Measurements from ENCODE around the gene KLK15. TPM values are rescaled to one million over a fixed set of nuclear protein-coding genes. Genes with fewer than 3 reads are reported as not detected.

The KLK15 gene
- total and polyA plus RNA-seq, 2 experiments from 2014 or later: not detected

DNA sequence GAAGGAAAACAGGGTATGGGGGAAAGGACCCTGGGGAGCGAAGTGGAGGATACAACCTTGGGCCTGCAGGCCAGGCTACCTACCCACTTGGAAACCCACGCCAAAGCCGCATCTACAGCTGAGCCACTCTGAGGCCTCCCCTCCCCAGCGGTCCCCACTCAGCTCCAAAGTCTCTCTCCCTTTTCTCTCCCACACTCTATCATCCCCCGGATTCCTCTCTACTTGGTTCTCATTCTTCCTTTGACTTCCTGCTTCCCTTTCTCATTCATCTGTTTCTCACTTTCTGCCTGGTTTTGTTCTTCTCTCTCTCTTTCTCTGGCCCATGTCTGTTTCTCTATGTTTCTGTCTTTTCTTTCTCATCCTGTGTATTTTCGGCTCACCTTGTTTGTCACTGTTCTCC is 24.0 kb upstream of the KLK15 start:
- no peak for DNase-seq (ENCODE audit: low read depth in 1 of 2, low spot score in 1 of 2)
- H3K4me1 ChIP-seq (ENCODE audit: low read depth): no peaks in the 10 kb centered on the region
- H3K4me3 ChIP-seq: no peak overlapping the region
- H3K36me3 ChIP-seq: no peaks in the 10 kb centered on the region
- TF ChIP-seq, protein P1, sequence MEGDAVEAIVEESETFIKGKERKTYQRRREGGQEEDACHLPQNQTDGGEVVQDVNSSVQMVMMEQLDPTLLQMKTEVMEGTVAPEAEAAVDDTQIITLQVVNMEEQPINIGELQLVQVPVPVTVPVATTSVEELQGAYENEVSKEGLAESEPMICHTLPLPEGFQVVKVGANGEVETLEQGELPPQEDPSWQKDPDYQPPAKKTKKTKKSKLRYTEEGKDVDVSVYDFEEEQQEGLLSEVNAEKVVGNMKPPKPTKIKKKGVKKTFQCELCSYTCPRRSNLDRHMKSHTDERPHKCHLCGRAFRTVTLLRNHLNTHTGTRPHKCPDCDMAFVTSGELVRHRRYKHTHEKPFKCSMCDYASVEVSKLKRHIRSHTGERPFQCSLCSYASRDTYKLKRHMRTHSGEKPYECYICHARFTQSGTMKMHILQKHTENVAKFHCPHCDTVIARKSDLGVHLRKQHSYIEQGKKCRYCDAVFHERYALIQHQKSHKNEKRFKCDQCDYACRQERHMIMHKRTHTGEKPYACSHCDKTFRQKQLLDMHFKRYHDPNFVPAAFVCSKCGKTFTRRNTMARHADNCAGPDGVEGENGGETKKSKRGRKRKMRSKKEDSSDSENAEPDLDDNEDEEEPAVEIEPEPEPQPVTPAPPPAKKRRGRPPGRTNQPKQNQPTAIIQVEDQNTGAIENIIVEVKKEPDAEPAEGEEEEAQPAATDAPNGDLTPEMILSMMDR (IDR thresholded peaks at IDR 0.05; ENCODE audit: low read depth, low read length): no peak
- no peaks in the 10 kb centered on the region for H3K9me3 ChIP-seq (ENCODE audit: low read depth)
- no peak overlapping the region for H3K27ac ChIP-seq
- peaks cover 31% of the 10 kb centered on the region for H3K27me3 ChIP-seq

DNA sequence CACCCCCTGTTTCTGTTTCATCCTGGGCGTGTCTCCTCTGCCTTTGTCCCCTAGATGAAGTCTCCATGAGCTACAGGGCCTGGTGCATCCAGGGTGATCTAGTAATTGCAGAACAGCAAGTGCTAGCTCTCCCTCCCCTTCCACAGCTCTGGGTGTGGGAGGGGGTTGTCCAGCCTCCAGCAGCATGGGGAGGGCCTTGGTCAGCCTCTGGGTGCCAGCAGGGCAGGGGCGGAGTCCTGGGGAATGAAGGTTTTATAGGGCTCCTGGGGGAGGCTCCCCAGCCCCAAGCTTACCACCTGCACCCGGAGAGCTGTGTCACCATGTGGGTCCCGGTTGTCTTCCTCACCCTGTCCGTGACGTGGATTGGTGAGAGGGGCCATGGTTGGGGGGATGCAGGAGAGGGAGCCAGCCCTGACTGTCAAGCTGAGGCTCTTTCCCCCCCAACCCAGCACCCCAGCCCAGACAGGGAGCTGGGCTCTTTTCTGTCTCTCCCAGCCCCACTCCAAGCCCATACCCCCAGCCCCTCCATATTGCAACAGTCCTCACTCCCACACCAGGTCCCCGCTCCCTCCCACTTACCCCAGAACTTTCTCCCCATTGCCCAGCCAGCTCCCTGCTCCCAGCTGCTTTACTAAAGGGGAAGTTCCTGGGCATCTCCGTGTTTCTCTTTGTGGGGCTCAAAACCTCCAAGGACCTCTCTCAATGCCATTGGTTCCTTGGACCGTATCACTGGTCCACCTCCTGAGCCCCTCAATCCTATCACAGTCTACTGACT is 21.4 kb upstream of the KLK15 start, which contains the start of gene KLK3:
Gene KLK3, plus strand, starts transcription at position 280 of the 775 bp plus-strand sequence. Its CDS starts 41 bp downstream, at position 321.
- Histone ChIP-seq H3K27me3 (peaks cover 35% of the 10 kb centered on the region), H3K27ac (no peak within 1 kb of the TSS), H3K36me3 (no peaks in the 10 kb centered on the region), H3K4me1 (ENCODE audit: low read depth) (no peaks in the 10 kb centered on the region), H3K9me3 (ENCODE audit: low read depth) (no peaks in the 10 kb centered on the region), H3K4me3 (no peak within 1 kb of the TSS)
- no peak for DNase-seq (ENCODE audit: low read depth in 1 of 2, low spot score in 1 of 2)
- TF ChIP-seq, protein P1 (IDR thresholded peaks at IDR 0.05; ENCODE audit: low read depth, low read length): no peak

DNA sequence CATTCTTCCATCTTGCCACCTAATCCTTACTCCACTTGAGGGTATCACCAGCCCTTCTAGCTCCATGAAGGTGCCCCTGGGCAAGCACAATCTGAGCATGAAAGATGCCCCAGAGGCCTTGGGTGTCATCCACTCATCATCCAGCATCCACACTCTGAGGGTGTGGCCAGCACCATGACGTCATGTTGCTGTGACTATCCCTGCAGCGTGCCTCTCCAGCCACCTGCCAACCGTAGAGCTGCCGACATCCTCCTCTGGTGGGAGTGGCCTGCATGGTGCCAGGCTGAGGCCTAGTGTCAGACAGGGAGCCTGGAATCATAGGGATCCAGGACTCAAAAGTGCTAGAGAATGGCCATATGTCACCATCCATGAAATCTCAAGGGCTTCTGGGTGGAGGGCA is 18.2 kb upstream of the KLK15 start:
- Histone ChIP-seq H3K4me3 (no peak overlapping the region), H3K36me3 (no peaks in the 10 kb centered on the region), H3K4me1 (ENCODE audit: low read depth) (no peaks in the 10 kb centered on the region), H3K9me3 (ENCODE audit: low read depth) (no peaks in the 10 kb centered on the region), H3K27ac (no peak overlapping the region), H3K27me3 (peaks cover 25% of the 10 kb centered on the region)
- DNase-seq (ENCODE audit: low read depth in 1 of 2, low spot score in 1 of 2): no peak
- TF ChIP-seq, protein P1 (IDR thresholded peaks at IDR 0.05; ENCODE audit: low read depth, low read length): no peak

DNA sequence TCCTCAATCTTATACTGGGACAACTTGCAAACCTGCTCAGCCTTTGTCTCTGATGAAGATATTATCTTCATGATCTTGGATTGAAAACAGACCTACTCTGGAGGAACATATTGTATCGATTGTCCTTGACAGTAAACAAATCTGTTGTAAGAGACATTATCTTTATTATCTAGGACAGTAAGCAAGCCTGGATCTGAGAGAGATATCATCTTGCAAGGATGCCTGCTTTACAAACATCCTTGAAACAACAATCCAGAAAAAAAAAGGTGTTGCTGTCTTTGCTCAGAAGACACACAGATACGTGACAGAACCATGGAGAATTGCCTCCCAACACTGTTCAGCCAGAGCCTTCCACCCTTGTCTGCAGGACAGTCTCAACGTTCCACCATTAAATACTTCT is 17.4 kb upstream of the KLK15 start:
- Histone ChIP-seq H3K27ac (no peak overlapping the region), H3K27me3 (peaks cover 18% of the 10 kb centered on the region), H3K4me1 (ENCODE audit: low read depth) (no peaks in the 10 kb centered on the region), H3K4me3 (no peak overlapping the region), H3K36me3 (no peaks in the 10 kb centered on the region), H3K9me3 (ENCODE audit: low read depth) (no peaks in the 10 kb centered on the region)
- TF ChIP-seq, protein P1 (IDR thresholded peaks at IDR 0.05; ENCODE audit: low read depth, low read length): no peak
- DNase-seq (ENCODE audit: low read depth in 1 of 2, low spot score in 1 of 2): no peak

DNA sequence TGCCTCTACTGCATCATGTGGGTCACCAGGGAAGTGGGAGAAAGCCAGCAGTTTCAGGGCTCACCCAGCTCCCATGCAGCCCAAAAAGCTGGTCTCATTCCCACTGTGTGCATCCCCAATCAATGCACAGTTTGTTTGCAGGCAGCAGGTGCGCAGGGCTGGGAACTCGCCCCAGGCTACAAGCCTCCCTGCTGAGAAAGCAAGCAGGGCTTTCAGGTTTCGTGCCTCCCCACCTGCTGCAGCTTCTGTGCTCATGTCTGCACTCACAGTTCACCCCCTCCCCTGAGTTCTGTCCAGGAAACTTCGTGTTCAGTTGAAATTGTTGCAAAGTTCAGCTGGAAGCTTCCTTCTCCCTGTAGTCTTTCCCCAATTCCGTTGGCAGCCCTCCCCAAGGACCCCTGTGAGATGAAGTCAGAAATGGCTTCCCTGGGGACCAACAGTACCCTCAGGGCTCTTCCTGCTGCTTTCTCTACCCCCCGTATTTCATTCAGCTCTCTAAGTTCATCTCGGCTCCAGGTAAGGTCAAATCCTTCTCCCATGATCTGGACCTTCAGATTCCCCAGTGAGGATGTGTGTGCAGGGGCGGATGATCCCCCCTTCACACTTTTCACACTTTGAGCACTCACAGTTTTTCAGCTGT is 11.0 kb upstream of the KLK15 start:
- Histone ChIP-seq H3K4me3 (no peak overlapping the region), H3K36me3 (no peaks in the 10 kb centered on the region), H3K27ac (no peak overlapping the region), H3K27me3 (peaks cover 44% of the 10 kb centered on the region), H3K4me1 (ENCODE audit: low read depth) (no peaks in the 10 kb centered on the region), H3K9me3 (ENCODE audit: low read depth) (no peaks in the 10 kb centered on the region)
- TF ChIP-seq, protein P1 (IDR thresholded peaks at IDR 0.05; ENCODE audit: low read depth, low read length): no peak
- no peak for DNase-seq (ENCODE audit: low read depth in 1 of 2, low spot score in 1 of 2)
